Peyer's patch (tissue), 4 donors: ENCODE data around the gene GK. TPM values are rescaled to one million over a fixed set of nuclear protein-coding genes. Genes with fewer than 3 reads are reported as not detected.

Experiments
- DNase-seq, 3 donors: peaks; one replicate each; pipeline ENCODE4 v3.0.0-alpha.2; 2017 to 2019
- H3K27ac ChIP-seq, 4 donors: fragments of 200-600 bp; sonication (generic); one replicate each; pipeline ENCODE4 v1.5.1; 2016 to 2019
- H3K27me3 ChIP-seq, 2 donors: fragments of 200-600 bp; sonication (generic); one replicate each; pipeline ENCODE4 v1.5.1; 2019
- H3K36me3 ChIP-seq, 3 donors: fragments of 200-600 bp; sonication (generic); one replicate each; pipeline ENCODE4 v1.5.1; 2016 to 2019
- H3K4me1 ChIP-seq, 4 donors: fragments of 200-600 bp; sonication (generic); one replicate each; pipeline ENCODE4 v1.5.1; 2016 to 2019
- H3K4me3 ChIP-seq, 4 donors: fragments of 200-600 bp; sonication (generic); 1 replicate in 3 of 4; 2 replicates in 1 of 4; pipeline ENCODE4 v1.5.1; 2016 to 2019; ENCODE audit warnings: mild to moderate bottlenecking in 1 of 4
- H3K9me3 ChIP-seq, 4 donors: fragments of 200-600 bp; sonication (generic); one replicate each; pipeline ENCODE4 v1.5.1; 2016 to 2019; ENCODE audit warnings: mild to moderate bottlenecking in 1 of 4
- POLR2A ChIP-seq, 2 donors: fragments of 450-650 bp; IDR thresholded peaks; one replicate each; pipeline ENCODE4 v1.5.1; 2017; ENCODE audit warnings: antibody characterized with exemption in 2 of 2, mild to moderate bottlenecking in 2 of 2, moderate library complexity in 2 of 2
- small RNA-seq, 2 donors: library from RNA; depleted of rRNA; stranded (forward); fragments of <200 nt; gene quantifications; one replicate each; pipeline ENCODE3, GENCODE V24; 2016
- total RNA-seq, 4 donors: library from RNA; depleted of rRNA; stranded (reverse); fragments of >200 nt; gene quantifications; one replicate each; pipeline ENCODE4 v1.1.0, GENCODE V29; 2016
- TF ChIP-seq, protein P1 (sequence below), 6 experiments: fragments of 450-650 bp in 4 of 6; fragments of 200-600 bp in 2 of 6; sonication (generic) in 1 of 6; IDR thresholded peaks; one replicate each; pipeline ENCODE4 v1.5.1; 2017 to 2019; ENCODE audit warnings: antibody characterized with exemption in 6 of 6, mild to moderate bottlenecking in 3 of 6, moderate library complexity in 1 of 6

The GK gene
- total RNA-seq, 4 donors from 2014 or later, result 12.4 to 74.1 (median 56.9) TPM

DNA sequence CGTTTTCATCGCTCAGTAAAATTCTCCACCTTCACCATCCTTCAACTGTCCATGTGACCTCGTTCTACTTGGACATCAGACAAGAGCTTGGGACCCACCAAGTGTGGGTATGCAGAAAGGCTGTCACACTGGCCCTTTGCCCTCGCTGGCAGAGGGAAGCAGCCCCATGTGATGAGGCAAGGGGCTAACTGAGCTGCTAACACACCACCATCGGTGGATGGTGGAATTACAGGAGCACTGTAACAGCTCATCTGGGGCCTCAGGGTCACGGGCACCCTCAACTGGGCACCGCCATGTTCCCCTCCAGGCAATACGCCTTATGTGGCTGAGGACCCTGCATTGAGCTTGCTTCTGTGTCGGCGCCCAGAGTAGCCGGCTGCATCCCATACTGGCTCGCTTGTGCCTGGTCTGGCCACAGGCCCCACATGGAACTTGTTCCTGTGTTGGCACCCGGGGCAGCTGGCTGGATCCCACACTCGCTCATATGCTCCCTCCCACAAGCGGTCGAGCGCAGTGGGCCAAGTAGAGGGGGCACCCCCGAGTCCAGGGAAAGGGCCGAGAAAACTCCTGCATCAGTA is 126.3 kb downstream of the GK start:
- Histone ChIP-seq H3K36me3 (no peaks in the 10 kb centered on the region), H3K27ac (no peak overlapping the region), H3K9me3 (no peaks in the 10 kb centered on the region), H3K27me3 (no peaks in the 10 kb centered on the region), H3K4me1 (no peaks in the 10 kb centered on the region), H3K4me3 (no peak overlapping the region)
- no peak for TF ChIP-seq POLR2A (IDR thresholded peaks at IDR 0.05)
- TF ChIP-seq, protein P1, sequence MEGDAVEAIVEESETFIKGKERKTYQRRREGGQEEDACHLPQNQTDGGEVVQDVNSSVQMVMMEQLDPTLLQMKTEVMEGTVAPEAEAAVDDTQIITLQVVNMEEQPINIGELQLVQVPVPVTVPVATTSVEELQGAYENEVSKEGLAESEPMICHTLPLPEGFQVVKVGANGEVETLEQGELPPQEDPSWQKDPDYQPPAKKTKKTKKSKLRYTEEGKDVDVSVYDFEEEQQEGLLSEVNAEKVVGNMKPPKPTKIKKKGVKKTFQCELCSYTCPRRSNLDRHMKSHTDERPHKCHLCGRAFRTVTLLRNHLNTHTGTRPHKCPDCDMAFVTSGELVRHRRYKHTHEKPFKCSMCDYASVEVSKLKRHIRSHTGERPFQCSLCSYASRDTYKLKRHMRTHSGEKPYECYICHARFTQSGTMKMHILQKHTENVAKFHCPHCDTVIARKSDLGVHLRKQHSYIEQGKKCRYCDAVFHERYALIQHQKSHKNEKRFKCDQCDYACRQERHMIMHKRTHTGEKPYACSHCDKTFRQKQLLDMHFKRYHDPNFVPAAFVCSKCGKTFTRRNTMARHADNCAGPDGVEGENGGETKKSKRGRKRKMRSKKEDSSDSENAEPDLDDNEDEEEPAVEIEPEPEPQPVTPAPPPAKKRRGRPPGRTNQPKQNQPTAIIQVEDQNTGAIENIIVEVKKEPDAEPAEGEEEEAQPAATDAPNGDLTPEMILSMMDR (IDR thresholded peaks at IDR 0.05), result no peak
- DNase-seq, result no peak

Small RNA genes within 50 kb of the gene (small RNA-seq; reads per million reads assigned to genes)
- 0 reads per million in 2 donors for gene CKS1BP6

Other genes starting within 250 kb of the GK start
- 1 to 10 TPM in 2 of 4 donors, not detected in 2; 1.9 to 6.6 TPM for gene TASL, start 75.7 kb upstream of the GK start, total RNA-seq
- 10 to 100 TPM; 26.1 to 34.7 (median 27.0) TPM for gene TAB3, start 235.8 kb downstream of the GK start, total RNA-seq